GM18511 (cell line): ENCODE results near the gene AURKB.
"Not testable (repeated sequence)": the region's sequence is repeated elsewhere in the genome, so short reads cannot be mapped to it uniquely, and the experiment has no call there.

Experiments
- ATAC-seq: cut with Tn5 transposase; IDR thresholded peaks from one replicate; pipeline ENCODE4 v1.9.1; 2021; ENCODE audit warnings: mild to moderate bottlenecking, moderate library complexity; ENCODE audit not compliant: unreplicated experiment

Gene AURKB

DNA sequence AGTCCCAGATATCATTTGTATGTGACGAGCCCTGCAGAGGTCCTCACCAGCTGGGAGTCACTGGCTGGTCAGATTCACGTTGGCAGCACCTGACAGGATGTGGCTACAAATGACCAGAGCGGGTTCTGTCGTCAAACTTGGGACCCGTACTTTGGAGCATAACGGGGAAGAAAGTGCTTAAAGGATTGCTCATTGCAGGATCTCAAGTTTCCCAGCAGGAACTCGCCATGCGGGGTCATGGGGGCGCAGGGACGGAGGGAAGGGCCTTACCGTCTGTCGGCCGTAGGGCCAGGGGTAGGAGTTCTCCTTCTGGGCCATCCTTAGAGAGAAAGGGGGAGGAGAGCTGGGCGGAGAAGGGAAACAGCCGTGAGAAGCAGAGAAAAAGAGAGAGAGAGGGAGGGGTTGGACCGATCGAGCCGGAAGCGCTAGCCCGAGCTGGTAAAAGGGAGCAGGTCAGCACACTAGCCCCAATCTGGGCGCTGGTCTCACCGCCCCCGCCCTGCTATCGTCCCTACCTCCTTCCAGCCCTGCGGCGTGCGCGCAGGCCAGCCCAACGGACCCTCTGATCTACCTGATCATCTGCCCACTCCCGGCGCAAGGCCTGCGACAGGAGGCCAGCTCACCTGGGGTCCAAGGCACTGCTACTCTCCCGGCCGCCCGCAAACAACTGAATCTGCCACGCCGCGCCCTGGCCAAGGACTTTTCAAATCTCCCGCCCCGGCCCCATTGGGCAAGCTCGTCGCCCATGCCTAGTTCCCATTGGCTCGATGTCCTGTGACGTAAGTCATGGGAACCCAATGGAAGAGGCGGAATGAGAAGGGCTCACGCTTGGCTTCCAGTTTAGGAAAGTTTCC, at the start of gene AURKB:
Gene AURKB (minus strand): TSS at position 669 of the 854 bp plus-strand sequence. CDS start 351 bp downstream, at position 318.
- ATAC-seq: no peak

DNA sequence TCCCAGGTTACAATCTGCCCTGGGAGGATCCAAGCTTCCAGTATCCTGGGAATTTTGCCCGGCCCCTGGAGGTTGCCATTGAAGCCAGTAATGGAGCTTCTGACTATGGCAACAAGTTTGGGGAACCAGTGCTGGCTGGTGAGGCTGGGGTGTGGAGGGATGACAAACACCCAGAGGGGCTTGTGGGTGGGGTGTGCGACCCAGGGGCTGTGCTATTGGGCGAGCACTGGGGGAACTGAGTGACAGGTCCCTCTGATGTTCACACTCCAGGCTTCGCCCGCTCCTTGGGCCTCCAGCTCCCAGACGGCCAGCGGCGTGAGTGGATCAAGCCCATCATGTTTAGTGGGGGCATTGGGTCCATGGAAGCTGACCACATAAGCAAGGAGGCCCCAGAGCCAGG, 47.4 kb upstream of the AURKB start:
- no peak for ATAC-seq

DNA sequence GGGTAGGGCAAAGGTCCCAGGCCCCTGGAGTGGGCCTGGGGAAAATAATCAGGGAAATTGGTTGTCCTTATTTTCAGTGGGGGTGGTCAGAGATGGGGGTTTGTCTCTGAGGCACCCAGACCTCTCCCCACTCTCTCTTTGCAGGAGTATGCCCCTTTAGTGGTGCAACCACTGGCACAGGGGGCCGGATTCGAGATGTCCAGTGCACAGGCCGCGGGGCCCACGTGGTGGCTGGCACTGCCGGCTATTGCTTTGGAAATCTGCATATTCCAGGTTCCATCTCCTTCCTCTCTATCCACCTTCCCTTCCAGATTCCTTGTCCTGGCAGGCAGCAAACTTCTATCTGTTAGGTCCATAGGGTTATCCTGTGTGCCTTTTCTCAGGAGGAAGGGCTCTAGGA, 46.3 kb upstream of the AURKB start:
- no peak for ATAC-seq

DNA sequence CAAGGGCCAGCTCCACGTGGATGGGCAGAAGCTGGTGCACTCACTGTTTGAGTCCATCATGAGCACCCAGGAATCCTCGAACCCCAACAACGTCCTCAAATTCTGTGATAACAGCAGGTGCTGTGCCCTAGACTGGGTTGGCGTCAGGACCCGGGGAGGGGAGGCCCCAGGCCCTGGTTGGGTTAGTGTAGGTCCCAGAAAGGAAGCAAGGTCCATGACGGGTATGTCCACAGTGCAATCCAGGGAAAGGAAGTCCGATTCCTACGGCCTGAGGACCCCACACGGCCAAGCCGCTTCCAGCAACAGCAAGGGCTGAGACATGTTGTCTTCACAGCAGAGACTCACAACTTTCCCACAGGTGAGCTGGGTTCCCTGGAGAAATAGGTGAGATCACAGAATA, 45.9 kb upstream of the AURKB start:
- ATAC-seq: no peak

DNA sequence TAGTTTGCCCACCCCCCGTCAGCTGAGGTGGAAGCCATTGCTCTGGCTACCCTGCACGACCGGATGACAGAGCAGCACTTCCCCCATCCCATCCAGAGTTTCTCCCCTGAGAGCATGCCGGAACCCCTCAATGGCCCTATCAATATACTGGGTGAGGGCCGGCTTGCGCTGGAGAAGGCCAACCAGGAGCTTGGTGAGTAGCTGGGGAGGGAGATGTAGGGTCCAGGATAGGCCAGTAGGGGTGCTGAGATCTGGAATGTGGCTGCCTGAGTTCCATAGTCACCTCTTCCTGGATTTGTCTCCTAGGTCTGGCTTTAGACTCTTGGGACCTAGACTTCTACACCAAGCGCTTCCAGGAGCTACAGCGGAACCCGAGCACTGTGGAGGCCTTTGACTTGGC, 45.1 kb upstream of the AURKB start:
- ATAC-seq: no peak

DNA sequence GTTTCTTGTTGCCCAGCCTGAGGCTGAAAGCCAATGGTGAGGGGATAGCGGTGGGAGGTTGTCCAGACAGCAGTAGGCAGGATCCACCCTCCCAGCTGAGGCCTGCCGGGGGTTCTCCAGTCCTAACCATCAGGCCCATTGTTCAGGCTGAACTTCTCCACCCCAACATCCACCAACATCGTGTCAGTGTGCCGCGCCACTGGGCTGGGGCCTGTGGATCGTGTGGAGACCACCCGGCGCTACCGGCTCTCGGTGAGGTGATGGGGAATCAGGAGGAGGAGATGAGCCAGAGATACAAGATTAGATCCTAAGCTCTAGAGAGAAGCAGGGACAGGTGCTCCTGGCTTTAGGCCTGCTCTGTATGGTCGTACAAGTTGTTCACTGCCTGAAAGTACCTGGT, 44.5 kb upstream of the AURKB start:
- no peak for ATAC-seq

DNA sequence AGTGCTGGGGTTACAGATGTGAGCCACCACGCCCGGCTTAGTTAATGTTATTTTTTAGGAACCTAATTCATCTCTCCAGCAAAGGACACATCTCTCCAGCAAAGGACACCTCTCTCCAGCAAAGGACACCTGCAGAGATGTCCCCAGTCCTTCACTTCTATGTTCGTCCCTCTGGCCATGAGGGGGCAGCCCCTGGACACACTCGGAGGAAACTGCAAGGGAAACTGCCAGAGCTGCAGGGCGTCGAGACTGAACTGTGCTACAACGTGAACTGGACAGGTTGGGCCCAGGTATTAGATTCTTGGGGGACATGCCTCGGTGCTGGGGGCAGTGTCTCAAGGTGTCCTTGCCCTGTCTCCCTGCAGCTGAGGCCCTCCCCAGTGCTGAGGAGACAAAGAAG, 43.4 kb upstream of the AURKB start:
- no peak for ATAC-seq

DNA sequence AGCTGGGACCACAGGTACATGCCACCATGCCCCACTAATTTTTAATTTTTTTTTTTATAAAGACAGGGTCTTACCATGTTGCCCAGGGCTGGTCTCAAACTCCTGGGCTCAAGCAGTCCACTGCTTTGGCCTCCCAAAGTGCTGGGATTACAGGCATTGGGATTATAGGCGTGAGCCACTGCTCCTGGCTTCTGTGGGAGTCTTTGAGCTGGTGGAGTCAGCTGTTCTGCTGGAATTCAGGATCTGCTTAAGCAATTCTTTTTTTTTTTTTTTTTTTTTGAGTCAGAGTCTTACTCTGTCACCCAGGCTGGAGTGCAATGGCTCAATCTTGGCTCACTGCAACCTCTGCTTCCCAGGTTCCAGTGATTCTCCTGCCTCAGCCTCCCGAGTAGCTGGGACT, 41.0 kb upstream of the AURKB start:
- ATAC-seq: not testable (repeated sequence)

DNA sequence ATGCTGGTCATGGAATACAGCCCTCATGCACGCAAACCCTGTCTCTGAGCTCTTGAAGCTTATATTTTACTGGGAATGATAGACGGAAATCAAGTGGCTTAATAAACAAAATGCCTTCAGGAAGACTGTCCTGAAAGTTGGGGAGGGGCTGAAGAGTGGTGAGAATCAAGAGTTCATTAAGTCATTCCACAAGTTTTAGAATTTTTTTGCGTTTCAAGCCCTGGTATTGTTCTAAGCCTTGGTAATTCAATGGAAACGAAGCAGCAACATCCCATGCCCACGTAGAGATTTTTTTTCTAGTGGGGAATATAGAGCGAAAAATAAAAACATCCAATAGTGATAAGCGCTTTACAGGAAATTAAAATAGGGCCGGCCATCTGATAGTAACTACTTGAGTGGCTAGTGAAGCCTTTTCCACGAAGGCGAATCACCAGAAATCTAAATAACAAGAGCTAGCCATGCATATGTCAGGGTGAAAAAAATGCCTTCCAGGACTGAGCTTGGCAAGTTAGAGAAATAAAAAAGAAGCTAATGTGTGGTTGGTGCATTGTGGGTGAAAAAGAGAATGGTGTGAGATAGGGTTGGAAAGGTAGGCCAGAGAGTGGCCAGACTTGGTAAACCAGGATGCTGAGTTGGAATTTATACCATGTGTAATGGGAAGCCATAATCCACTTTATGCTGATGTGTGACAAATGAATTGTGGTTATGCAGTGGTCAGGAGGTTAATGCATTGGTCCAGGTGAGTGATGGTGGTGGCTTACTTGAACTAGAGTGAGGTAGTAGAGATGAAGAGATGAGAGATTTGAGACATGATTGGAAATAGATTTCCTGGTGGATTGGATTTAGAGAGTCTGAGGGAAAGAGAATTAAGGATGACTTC, 39.5 kb upstream of the AURKB start:
- ATAC-seq: no peak

DNA sequence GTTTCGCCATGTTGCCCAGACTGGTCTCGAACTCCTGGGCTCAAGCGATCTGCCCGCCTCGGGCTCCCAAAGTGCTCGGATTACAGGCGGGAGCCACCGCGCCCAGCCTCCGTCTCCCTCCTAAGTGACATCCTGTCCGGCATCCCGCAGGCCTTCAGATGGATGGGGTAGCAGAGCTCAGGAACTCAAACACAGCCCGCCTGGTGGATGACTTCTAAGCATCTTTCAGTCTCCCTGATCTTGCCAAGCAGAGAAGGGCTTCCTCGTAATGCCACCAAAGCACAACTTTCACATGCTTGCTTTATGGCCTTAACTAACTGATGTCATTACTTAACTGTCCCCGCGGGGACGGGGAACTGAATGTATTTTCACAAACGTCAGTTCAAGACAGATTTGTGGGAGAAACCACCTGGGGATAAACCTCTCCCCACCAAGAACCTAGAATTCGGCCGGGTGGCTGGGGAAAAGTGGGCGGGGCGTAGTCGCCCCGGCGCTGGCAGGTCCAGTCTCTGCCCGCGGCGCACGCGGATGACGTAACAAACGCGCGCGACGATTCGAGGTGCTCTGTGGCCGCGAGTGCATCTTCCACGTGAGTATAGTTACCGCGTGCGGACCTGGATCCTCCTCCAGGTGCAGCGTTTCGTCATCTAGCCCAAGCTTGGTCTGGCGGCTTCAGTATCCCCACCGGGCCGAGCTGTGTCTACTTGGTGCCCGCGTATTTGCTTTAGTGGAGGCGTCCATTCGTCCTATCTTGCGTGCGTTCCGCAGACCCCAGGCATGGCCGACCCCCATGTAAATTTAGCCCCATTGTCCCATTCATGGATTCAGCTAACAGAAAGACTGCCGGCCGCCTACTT, 38.6 kb upstream of the AURKB start, which contains the start of gene PFAS:
Gene PFAS (plus strand): TSS at position 539 of the 857 bp plus-strand sequence. CDS start 4,649 bp downstream, outside the sequence.
- peak; percentile 51 for ATAC-seq

DNA sequence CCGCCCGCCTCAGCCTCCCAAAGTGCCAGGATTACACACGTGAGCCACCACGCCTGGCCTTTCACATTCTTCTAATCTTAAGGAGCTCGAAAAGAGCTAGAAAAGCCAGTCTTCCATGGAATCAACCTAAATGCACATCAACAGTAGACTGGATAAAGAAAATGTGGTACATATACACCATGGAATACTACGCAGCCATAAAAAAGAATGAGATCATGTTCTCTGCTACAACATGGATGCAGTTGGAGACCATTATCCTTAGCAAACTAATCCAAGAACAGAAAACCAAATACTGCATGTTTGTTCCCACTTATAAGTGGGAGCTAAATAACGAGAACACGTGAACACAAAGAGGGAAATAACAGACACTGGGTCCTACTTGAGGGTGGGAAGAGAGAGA, 34.4 kb upstream of the AURKB start:
- ATAC-seq: no peak

DNA sequence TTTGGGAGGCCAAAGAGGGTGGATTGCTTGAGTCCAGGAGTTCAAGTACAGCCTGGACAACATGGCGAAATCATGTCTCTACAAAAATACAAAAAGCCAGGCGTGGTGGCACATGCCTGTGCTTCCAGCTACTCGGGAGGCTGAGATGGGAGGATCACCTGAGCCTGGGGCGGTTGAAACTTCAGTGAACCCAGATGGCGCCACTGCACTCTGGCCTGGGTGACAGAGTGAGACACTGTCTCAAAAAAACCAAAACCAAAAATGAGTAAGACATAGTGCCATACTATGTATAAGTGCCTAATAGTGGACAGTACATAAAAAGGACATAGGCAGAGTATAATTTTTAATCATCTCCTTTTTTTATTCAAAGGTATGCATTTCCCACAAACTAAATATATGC, 33.5 kb upstream of the AURKB start:
- ATAC-seq: no peak

DNA sequence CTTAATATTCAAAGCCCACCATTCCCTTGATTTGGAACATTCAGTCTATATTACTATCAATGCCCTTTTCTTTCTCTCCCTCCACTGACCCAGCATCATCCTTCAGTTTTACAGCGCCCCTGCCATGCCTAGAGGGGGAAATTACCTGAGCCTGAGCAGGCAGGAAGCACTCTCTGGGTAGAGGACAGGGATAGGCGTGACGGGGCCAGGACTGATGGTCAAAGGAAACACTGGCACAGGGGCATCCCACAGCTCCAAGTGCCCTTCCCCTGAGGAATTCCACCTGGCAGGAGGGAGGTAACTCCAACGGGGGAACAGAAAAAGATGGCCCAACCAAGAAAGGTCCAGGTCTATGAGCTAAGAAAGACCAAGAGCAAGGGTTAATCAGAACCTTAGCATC, 27.5 kb upstream of the AURKB start:
- ATAC-seq: no peak

DNA sequence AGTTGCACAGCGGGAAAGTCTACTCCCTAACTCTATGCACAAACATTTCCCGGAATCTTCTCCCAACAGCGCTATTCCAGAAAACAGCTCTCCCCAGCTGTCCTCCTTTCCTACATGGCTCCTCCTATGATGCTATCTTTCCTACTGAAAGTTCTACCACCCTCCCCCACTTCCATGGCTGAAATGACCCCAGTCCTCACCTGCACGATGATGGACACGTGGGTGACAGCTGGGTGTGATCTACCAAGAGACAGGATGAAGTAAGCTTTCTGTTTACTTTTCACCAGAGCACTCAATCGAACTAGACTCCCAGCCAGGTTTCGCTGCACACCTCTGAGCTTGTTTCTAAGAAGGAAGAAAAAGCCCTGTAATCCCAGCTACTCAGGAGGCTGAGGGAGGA, 26.8 kb upstream of the AURKB start:
- ATAC-seq: no peak

DNA sequence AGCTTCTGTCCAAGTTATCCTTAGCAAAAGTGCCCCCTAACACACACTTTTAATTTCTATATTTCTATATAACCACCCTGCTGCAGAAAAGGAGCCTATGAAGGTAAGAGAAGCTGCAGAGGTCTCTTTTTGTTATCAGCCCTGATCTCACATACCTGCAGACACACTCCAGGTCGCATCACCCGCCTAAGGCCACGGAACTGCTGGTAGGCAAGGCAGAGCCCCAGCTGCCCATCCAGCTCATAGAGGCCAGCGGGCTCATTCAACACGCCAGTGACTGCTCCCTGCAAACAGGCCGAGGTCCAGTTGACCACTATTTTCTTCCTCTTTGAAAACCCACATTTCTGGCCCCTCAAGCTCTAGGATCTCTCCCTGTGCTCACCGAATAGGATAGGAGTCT, 25.3 kb upstream of the AURKB start:
- no peak for ATAC-seq

DNA sequence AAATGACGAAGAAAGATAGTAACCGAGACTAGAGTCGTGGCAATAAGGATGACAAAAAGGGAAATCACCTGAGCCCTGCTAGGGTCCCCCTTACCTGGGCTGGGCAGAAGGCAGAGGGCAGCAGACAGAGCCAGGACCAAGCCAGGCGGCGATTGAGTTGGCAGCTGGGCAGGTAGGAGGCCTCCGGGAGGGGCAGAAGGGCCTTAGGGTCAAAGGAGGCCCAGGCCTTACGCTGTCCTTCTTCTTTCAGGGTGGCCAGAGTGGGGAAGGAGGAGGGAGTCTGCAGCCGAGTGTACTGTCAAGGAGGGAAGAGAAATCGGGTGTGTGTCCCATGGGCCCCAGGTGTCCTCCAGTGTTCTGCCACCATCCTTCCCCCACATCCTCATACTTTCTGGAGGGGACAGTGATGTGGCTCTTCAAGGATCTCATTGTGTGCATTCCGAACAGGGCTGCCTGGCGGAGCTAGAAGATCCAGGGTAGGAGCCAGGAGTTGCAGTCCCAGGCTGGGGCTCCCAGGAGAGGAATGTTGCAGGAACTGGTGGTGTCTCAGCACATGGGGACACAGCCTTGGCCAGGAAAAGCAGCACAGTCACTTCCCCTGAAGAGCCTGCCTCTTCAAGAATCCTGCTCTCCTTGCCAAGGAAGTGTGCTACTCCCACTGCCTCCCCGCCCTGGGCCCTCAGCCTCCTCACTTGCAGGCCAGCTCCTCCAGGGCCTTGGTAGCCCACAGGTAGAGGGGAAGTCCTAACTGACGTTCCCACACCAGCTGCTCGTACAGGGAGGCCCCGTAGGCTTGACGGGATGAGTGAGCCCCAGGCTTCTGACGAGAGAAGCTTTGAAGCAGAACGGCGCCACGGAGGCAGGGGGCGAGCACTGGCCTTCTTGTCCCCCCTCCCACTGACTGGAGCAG, 24.2 kb upstream of the AURKB start:
- no peak for ATAC-seq

DNA sequence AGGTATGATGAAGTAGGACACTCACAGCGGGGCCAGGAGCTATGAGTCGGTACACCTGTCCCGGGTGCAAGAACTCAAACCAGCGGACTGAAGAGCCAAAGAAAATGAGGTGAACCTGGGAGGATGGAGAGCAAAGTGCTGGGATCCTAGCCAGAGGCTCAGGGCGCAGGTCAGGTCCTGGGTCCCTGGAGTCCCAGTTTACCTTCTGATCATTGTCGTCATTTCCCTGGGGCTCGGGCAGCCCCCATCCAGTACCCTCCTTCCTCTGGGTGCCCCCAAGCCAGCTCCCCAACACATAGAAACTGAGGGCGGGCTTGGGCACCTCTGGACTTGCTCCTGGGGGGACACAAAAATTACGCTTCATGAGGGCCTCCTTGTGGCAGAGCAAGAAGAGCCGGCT, 21.3 kb upstream of the AURKB start:
- ATAC-seq: no peak

DNA sequence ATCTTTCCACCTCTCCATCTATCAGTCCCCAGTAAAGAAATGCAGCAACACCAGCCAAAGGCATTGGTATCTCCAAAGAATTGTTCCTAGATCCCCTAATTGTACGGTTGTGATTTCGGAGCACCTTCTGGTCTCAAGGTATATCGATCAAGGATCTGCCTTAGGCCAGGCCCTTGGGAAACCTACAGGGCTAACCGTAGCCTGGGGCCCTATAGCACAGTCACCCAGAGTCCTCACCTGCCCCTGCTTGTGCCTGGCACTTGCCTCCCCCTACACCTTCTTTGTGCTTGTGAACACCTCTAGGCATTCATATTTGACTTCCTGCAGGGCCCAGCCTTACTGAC, 16.8 kb upstream of the AURKB start:
- no peak for ATAC-seq

DNA sequence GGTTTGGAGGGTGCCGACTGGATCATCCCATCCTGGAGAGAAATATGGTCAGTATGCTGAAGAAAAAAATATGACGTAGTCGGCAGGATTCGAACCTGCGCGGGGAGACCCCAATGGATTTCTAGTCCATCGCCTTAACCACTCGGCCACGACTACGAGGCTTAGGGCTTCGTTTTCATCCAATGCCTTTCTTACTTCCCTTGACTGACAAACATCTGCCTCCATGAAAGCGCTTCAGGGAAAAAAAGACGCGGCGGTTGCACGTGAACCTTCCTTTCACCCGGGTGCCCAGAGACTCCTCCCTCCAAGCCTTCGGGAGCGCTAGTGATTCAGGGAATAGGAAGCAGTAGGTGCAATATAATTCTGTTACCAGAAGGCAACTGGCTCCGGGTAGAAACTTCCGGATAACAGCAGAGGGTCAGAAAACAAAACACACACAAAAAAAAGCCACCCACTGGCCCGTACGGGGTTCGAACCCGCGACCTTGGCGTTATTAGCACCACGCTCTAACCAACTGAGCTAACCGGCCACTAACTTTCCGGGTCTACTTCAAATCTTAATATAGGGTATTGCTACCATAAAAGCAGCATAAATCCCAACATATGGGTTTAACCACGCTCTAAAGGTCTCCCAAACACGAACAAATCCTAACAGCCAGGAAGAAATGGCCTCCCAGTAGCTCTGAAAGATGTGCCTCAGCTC, 16.3 kb upstream of the AURKB start:
- ATAC-seq: no peak
